ENCODE results near the gene RIC8B.

Gene RIC8B

DNA sequence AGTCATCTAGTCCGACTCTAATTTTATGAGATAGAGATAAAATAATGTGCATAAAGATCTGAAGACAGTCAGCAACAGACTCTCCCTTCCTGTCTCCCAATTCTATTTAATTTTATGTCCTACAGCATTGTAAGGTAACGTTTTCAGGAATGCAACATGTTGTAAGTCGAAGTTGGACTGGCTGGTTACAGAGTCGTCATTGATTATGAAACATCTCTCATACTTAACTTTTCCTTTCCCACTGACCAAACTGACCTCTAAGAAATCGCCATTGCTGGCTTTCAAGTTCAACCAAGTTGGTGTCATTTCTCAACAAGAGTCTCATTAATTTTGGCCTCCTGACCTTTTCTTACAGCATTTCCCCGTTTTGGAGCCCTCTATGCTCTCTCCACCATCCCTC lies 4.9 kb upstream of the RIC8B start:
- H3K27me3 ChIP-seq (ENCODE audit: control insufficient read depth, low read length), result peaks cover 27% of the 10 kb centered on the region
- H3K9me3 ChIP-seq (ENCODE audit: control insufficient read depth, insufficient read depth, low read length), result no peaks in the 10 kb centered on the region
- H3K27ac ChIP-seq (ENCODE audit: low read depth, low read length), result no peak overlapping the region
- H3K4me3 ChIP-seq (ENCODE audit: low read length), result no peak overlapping the region
- H3K9me2 ChIP-seq (replicated peaks; ENCODE audit: control insufficient read depth, low read length), result no peaks in the 10 kb centered on the region
- H3K36me3 ChIP-seq (ENCODE audit: control insufficient read depth, low read length), result no peaks in the 10 kb centered on the region; the same call in 1 of the 2 replicates
- H3F3A ChIP-seq (ENCODE audit: control insufficient read depth, insufficient read depth), result peaks cover 4% of the 10 kb centered on the region
- peaks cover 11% of the 10 kb centered on the region for H3K4me1 ChIP-seq (ENCODE audit: control insufficient read depth, low read length)
- H3K4me2 ChIP-seq (ENCODE audit: low read length), result no peak overlapping the region
- H3K79me2 ChIP-seq (ENCODE audit: control insufficient read depth, low read length), result no peaks in the 10 kb centered on the region; the same call in 1 of the 2 replicates
- TF ChIP-seq CTCF (IDR thresholded peaks at IDR 0.05; ENCODE audit: low read depth, low read length, poor library complexity, severe bottlenecking) (no peak), EZH2phosphoT487 (IDR thresholded peaks at IDR 0.05; ENCODE audit: borderline replicate concordance, low read length) (no peak)
- H4K20me1 ChIP-seq (ENCODE audit: control insufficient read depth, insufficient read depth, low read depth, low read length), result no peaks in the 10 kb centered on the region

- H4K20me1 ChIP-seq (ENCODE audit: control insufficient read depth, insufficient read depth, low read depth, low read length), result 0 out of 2 replicates have a peak, but pooled peaks cover 5% of the 10 kb centered on the region
- no peaks in the 10 kb centered on the region; the same call in 1 of the 2 replicates for H3K36me3 ChIP-seq (ENCODE audit: control insufficient read depth, low read length)
- no peak for TF ChIP-seq CTCF (IDR thresholded peaks at IDR 0.05; ENCODE audit: low read depth, low read length, poor library complexity, severe bottlenecking)
- TF ChIP-seq EZH2phosphoT487 (IDR thresholded peaks at IDR 0.05; ENCODE audit: borderline replicate concordance, low read length), result no peak
- H3K27ac ChIP-seq (ENCODE audit: low read depth, low read length), result no peak overlapping the region
- H3K9me2 ChIP-seq (replicated peaks; ENCODE audit: control insufficient read depth, low read length), result no peaks in the 10 kb centered on the region
- H3F3A ChIP-seq (ENCODE audit: control insufficient read depth, insufficient read depth), result peaks cover 4% of the 10 kb centered on the region
- H3K4me1 ChIP-seq (ENCODE audit: control insufficient read depth, low read length), result peaks cover 26% of the 10 kb centered on the region
- peaks cover 19% of the 10 kb centered on the region for H3K79me2 ChIP-seq (ENCODE audit: control insufficient read depth, low read length)
- H3K4me3 ChIP-seq (ENCODE audit: low read length), result no peak overlapping the region
- no peaks in the 10 kb centered on the region for H3K9me3 ChIP-seq (ENCODE audit: control insufficient read depth, insufficient read depth, low read length)
- H3K4me2 ChIP-seq (ENCODE audit: low read length), result no peak overlapping the region
- peaks cover 27% of the 10 kb centered on the region for H3K27me3 ChIP-seq (ENCODE audit: control insufficient read depth, low read length)
Measured at GRCh38 chr12:106771425-106771824, 3.1 kb upstream of the RIC8B start.

DNA sequence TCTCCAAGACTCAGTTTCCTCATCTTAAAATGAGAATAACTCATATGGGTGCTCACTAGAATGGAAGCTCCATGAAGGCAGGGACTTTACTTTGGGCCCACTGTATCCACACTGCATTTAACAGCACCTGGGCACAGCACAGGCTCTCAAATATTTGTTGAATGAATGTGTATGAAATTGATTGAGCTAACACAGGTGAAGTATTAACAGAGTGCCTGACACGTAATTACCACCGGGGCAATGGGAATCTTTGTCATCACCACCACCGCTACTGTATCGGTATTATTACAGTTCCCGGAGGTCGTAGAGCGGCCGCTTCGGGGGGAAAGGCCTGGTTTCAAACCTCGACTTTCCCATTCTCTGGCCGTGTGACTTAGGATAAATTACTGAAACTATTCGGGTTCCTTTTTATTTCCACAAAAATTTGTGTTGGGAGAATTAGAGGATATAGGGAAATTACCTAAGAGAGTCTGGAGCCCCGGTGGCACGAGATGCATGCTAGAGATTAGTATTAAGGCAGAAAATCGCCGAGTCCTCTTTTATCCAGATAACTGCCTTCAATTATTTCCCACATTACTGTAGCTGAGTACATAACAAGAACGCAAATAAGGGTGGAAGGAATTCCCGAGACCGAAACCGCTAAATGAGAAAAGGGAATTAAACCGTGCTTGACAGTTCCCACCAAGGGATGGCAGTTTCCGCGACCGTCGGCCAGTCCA lies 1.0 kb upstream of the RIC8B start:
- Histone ChIP-seq H3K4me2 (ENCODE audit: low read length) (peak overlapping the region; percentile 87), H3K36me3 (ENCODE audit: control insufficient read depth, low read length) (no peaks in the 10 kb centered on the region; the same call in 1 of the 2 replicates), H3K9me3 (ENCODE audit: control insufficient read depth, insufficient read depth, low read length) (no peaks in the 10 kb centered on the region), H4K20me1 (ENCODE audit: control insufficient read depth, insufficient read depth, low read depth, low read length) (0 out of 2 replicates have a peak, but pooled peaks cover 5% of the 10 kb centered on the region), H3F3A (ENCODE audit: control insufficient read depth, insufficient read depth) (peaks cover 4% of the 10 kb centered on the region), H3K27ac (ENCODE audit: low read depth, low read length) (no peak overlapping the region), H3K79me2 (ENCODE audit: control insufficient read depth, low read length) (peaks cover 31% of the 10 kb centered on the region), H3K4me1 (ENCODE audit: control insufficient read depth, low read length) (peaks cover 26% of the 10 kb centered on the region), H3K9me2 (replicated peaks; ENCODE audit: control insufficient read depth, low read length) (no peaks in the 10 kb centered on the region), H3K27me3 (ENCODE audit: control insufficient read depth, low read length) (peaks cover 25% of the 10 kb centered on the region), H3K4me3 (ENCODE audit: low read length) (peak overlapping the region; percentile 87)
- TF ChIP-seq CTCF (IDR thresholded peaks at IDR 0.05; ENCODE audit: low read depth, low read length, poor library complexity, severe bottlenecking) (no peak), EZH2phosphoT487 (IDR thresholded peaks at IDR 0.05; ENCODE audit: borderline replicate concordance, low read length) (no peak)
